HepG2 (cell line): ENCODE measurements around the gene UBE2Q1. TPM values are rescaled to one million over a fixed set of nuclear protein-coding genes. Genes with fewer than 3 reads are reported as not detected.

Experiments used
- FOXA1 ChIP-seq, 2 experiments: fragments of 450-650 bp in 1 of 2; sonication (generic) in 1 of 2; formaldehyde crosslinking in 1 of 2; IDR thresholded peaks; 2 replicates each; pipeline versions ENCODE4 v1.4.0 to v1.6.1; 2016 to 2020; ENCODE audit warnings: missing genetic modification reagents in 1 of 2
- MXD4 ChIP-seq: IDR thresholded peaks from 2 replicates; pipeline ENCODE4 v1.6.1; 2016; ENCODE audit warnings: mild to moderate bottlenecking, missing biosample characterization, missing genetic modification reagents
- NFRKB ChIP-seq: fragments of 450-650 bp; IDR thresholded peaks from 2 replicates; pipeline ENCODE4 v1.6.1; 2017
- NR2F1 ChIP-seq, 2 experiments: fragments of 450-650 bp in 1 of 2; formaldehyde crosslinking in 1 of 2; IDR thresholded peaks; 2 replicates each; pipeline versions ENCODE4 v1.5.0 to v1.6.1; 2016 to 2020; ENCODE audit warnings: mild to moderate bottlenecking in 1 of 2, missing compliant biosample characterization in 1 of 2, missing genetic modification reagents in 1 of 2, moderate library complexity in 1 of 2
- SMAD9 ChIP-seq: sonication (generic); formaldehyde crosslinking; IDR thresholded peaks from 2 replicates; pipeline ENCODE4 v1.5.1; 2020; ENCODE audit warnings: mild to moderate bottlenecking, missing genetic modification reagents
- SMARCE1 ChIP-seq: fragments of 450-650 bp; IDR thresholded peaks from 2 replicates; pipeline ENCODE4 v1.6.1; 2017; ENCODE audit warnings: borderline replicate concordance
- SP2 ChIP-seq: sonication (generic); formaldehyde crosslinking; IDR thresholded peaks from 2 replicates; pipeline ENCODE4 v1.5.1; 2020; ENCODE audit warnings: mild to moderate bottlenecking, missing genetic modification reagents
- WIZ ChIP-seq: sonication (generic); formaldehyde crosslinking; IDR thresholded peaks from 2 replicates; pipeline ENCODE4 v1.5.1; 2020; ENCODE audit warnings: mild to moderate bottlenecking, missing genetic modification reagents
- XBP1 ChIP-seq: sonication (generic); formaldehyde crosslinking; IDR thresholded peaks from 2 replicates; pipeline ENCODE4 v1.5.0; 2020; ENCODE audit warnings: missing genetic modification reagents
- ZFY ChIP-seq: sonication (generic); formaldehyde crosslinking; IDR thresholded peaks from 2 replicates; pipeline ENCODE4 v1.4.0; 2020; ENCODE audit warnings: missing genetic modification reagents
- ZNF160 ChIP-seq: sonication (generic); formaldehyde crosslinking; IDR thresholded peaks from 2 replicates; pipeline ENCODE4 v1.8.0; 2022; ENCODE audit warnings: mild to moderate bottlenecking, inconsistent platforms, missing genetic modification reagents
- ZNF460 ChIP-seq: sonication (generic); formaldehyde crosslinking; IDR thresholded peaks from 2 replicates; pipeline ENCODE4 v1.5.1; 2020; ENCODE audit warnings: missing genetic modification reagents, mild to moderate bottlenecking, borderline replicate concordance
- ZNF547 ChIP-seq: sonication (generic); formaldehyde crosslinking; IDR thresholded peaks from 2 replicates; pipeline ENCODE4 v1.5.1; 2020; ENCODE audit warnings: mild to moderate bottlenecking, missing genetic modification reagents
- ZNF644 ChIP-seq: IDR thresholded peaks from 2 replicates; pipeline ENCODE4 v1.6.1; 2016; ENCODE audit warnings: low read depth
- polyA plus RNA-seq, 8 experiments: library from polyadenylated mRNA; depleted of rRNA in 3 of 8; stranded (reverse) in 7 of 8; unstranded in 1 of 8; fragments of >200 nt; fragmentation: Illumina TruSeq in 4 of 8; extraction: Trizol in 4 of 8; gene quantifications; 2 replicates each; pipeline versions ENCODE4 v1.2.1 to v1.2.3, GENCODE V29; 2011 to 2016; ENCODE audit warnings: low read depth in 4 of 8, missing spikeins in 1 of 8, mixed read lengths in 1 of 8; ENCODE audit not compliant: insufficient read depth in 1 of 8
- total RNA-seq, 5 experiments: library from RNA; depleted of rRNA; stranded (reverse); fragments of >200 nt; fragmentation: Illumina TruSeq; extraction: Trizol; gene quantifications; 2 replicates each; pipeline ENCODE4 v1.2.3, GENCODE V29; 2016; ENCODE audit warnings: low read depth in 1 of 5
- TF ChIP-seq, protein P1 (sequence below): sonication (generic); formaldehyde crosslinking; IDR thresholded peaks from 2 replicates; pipeline ENCODE4 v1.9.0; 2022; ENCODE audit warnings: missing genetic modification reagents, mild to moderate bottlenecking, borderline replicate concordance
- TF ChIP-seq, protein P2 (sequence below): sonication (generic); formaldehyde crosslinking; IDR thresholded peaks from 2 replicates; pipeline ENCODE4 v1.4.0; 2020; ENCODE audit warnings: missing genetic modification reagents
- TF ChIP-seq, protein P3 (sequence below): sonication (generic); formaldehyde crosslinking; IDR thresholded peaks from 2 replicates; pipeline ENCODE4 v1.4.0; 2020; ENCODE audit warnings: missing genetic modification reagents
- TF ChIP-seq, protein P4 (sequence below): sonication (generic); formaldehyde crosslinking; IDR thresholded peaks from 2 replicates; pipeline ENCODE4 v1.5.0; 2020; ENCODE audit warnings: missing genetic modification reagents
- TF ChIP-seq, protein P5 (sequence below): sonication (generic); formaldehyde crosslinking; IDR thresholded peaks from 2 replicates; pipeline ENCODE4 v1.8.1; 2023; ENCODE audit warnings: missing genetic modification reagents, mild to moderate bottlenecking, borderline replicate concordance

The UBE2Q1 gene
- total and polyA plus RNA-seq, 2 of the 13 experiments (the other 11 are each of a cell fraction or from before 2014, with no cell fraction given) = 11.7 to 41.7 TPM

DNA sequence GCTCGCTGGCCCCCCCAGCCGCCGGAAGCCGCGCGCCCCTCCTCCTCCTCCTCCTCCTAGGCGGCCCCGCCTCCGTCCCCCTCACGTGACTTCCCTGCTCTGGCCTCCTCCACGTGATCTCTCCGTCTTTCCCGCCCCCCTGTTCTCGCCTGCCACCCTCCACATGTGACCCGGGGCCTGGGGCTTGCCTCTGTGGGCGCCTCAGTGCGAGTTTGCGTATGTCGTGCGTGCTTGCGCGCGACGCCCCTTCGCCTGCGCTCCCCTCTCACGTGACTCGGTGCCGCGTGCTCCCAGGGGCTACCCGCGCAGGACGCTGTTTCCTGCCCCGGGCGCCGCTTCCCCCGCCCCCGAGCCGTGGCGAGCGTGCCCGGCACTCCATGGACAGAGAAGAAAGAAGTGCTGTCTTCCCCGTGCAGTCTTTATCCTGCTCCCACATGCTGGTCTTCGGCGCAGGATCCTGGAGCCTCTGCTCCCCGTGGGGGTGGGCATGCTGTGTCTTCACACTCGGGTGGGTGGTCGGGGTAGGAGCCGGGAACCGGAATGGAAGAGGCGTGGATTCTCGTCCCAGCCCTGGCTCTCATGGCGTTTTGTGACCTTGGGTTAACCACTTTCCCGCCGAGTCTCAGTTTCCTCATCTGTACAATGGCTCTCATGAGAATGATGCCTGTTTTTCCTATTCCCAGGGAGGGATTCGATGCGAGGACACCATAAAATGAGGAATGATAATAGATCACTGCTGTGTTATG, 431 bp upstream of the UBE2Q1 start (continued):
- TF ChIP-seq MXD4 (CRISPR knock-in tag) (peak; percentile 94), ZFY (peak; percentile 72), SMAD9 (CRISPR knock-in tag) (peak; percentile 96), NR2F1 (CRISPR knock-in tag; IDR thresholded peaks at IDR 0.05) (0 out of 4 replicates have a peak, but pooled peaks of 1 of the 2 experiments have one; percentile 33), SP2 (CRISPR knock-in tag) (peak; percentile 68), SMARCE1 (no peak), ZNF460 (no peak; the same call in 1 of the 2 replicates), ZNF160 (CRISPR knock-in tag) (peak; percentile 89; the same call in 1 of the 2 replicates), XBP1 (CRISPR knock-in tag) (no peak), ZNF644 (CRISPR knock-in tag) (0 out of 2 replicates have a peak, but pooled peaks have one; percentile 10), WIZ (CRISPR knock-in tag) (peak; percentile 62; the same call in 1 of the 2 replicates), FOXA1 (IDR thresholded peaks at IDR 0.05) (no peak), FOXA1 (CRISPR knock-in tag; IDR thresholded peaks at IDR 0.05) (peak; percentile 46; the same call in 1 of the 2 replicates), NFRKB (no peak; the same call in 1 of the 2 replicates), ZNF547 (CRISPR knock-in tag) (peak; percentile 99)
- TF ChIP-seq, protein P1, sequence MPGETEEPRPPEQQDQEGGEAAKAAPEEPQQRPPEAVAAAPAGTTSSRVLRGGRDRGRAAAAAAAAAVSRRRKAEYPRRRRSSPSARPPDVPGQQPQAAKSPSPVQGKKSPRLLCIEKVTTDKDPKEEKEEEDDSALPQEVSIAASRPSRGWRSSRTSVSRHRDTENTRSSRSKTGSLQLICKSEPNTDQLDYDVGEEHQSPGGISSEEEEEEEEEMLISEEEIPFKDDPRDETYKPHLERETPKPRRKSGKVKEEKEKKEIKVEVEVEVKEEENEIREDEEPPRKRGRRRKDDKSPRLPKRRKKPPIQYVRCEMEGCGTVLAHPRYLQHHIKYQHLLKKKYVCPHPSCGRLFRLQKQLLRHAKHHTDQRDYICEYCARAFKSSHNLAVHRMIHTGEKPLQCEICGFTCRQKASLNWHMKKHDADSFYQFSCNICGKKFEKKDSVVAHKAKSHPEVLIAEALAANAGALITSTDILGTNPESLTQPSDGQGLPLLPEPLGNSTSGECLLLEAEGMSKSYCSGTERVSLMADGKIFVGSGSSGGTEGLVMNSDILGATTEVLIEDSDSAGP (CRISPR knock-in tag) = peak; percentile 95
- TF ChIP-seq, protein P2, sequence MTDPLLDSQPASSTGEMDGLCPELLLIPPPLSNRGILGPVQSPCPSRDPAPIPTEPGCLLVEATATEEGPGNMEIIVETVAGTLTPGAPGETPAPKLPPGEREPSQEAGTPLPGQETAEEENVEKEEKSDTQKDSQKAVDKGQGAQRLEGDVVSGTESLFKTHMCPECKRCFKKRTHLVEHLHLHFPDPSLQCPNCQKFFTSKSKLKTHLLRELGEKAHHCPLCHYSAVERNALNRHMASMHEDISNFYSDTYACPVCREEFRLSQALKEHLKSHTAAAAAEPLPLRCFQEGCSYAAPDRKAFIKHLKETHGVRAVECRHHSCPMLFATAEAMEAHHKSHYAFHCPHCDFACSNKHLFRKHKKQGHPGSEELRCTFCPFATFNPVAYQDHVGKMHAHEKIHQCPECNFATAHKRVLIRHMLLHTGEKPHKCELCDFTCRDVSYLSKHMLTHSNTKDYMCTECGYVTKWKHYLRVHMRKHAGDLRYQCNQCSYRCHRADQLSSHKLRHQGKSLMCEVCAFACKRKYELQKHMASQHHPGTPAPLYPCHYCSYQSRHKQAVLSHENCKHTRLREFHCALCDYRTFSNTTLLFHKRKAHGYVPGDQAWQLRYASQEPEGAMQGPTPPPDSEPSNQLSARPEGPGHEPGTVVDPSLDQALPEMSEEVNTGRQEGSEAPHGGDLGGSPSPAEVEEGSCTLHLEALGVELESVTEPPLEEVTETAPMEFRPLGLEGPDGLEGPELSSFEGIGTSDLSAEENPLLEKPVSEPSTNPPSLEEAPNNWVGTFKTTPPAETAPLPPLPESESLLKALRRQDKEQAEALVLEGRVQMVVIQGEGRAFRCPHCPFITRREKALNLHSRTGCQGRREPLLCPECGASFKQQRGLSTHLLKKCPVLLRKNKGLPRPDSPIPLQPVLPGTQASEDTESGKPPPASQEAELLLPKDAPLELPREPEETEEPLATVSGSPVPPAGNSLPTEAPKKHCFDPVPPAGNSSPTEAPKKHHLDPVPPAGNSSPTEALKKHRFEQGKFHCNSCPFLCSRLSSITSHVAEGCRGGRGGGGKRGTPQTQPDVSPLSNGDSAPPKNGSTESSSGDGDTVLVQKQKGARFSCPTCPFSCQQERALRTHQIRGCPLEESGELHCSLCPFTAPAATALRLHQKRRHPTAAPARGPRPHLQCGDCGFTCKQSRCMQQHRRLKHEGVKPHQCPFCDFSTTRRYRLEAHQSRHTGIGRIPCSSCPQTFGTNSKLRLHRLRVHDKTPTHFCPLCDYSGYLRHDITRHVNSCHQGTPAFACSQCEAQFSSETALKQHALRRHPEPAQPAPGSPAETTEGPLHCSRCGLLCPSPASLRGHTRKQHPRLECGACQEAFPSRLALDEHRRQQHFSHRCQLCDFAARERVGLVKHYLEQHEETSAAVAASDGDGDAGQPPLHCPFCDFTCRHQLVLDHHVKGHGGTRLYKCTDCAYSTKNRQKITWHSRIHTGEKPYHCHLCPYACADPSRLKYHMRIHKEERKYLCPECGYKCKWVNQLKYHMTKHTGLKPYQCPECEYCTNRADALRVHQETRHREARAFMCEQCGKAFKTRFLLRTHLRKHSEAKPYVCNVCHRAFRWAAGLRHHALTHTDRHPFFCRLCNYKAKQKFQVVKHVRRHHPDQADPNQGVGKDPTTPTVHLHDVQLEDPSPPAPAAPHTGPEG (CRISPR knock-in tag) = peak; percentile 80
- TF ChIP-seq, protein P3, sequence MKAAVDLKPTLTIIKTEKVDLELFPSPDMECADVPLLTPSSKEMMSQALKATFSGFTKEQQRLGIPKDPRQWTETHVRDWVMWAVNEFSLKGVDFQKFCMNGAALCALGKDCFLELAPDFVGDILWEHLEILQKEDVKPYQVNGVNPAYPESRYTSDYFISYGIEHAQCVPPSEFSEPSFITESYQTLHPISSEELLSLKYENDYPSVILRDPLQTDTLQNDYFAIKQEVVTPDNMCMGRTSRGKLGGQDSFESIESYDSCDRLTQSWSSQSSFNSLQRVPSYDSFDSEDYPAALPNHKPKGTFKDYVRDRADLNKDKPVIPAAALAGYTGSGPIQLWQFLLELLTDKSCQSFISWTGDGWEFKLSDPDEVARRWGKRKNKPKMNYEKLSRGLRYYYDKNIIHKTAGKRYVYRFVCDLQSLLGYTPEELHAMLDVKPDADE = peak; percentile 92; the same call in 1 of the 2 replicates
- TF ChIP-seq, protein P4, sequence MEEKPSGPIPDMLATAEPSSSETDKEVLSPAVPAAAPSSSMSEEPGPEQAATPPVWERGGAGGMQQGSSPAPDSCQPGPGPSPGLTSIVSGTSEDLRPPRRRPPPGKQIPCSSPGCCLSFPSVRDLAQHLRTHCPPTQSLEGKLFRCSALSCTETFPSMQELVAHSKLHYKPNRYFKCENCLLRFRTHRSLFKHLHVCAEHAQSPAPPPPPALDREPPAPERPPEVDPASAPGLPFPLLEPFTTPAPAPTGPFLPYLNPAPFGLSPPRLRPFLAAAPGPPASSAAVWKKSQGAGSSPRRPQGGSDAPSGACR (CRISPR knock-in tag) = peak; percentile 97
- TF ChIP-seq, protein P5, sequence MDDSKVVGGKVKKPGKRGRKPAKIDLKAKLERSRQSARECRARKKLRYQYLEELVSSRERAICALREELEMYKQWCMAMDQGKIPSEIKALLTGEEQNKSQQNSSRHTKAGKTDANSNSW (CRISPR knock-in tag) = peak; percentile 91; the same call in 1 of the 2 replicates
